ENCODE measurements around the gene BFSP2.
A peak's percentile ranks its signal among the peaks of the same experiment; 100 is the strongest.

The BFSP2 gene

GRCh38 chr3:133400006-133400515 is at the start of gene BFSP2:
BFSP2 (plus strand) TSS chr3:133400056; CDS start chr3:133400084, 28 bp downstream.
- no peak for DNase-seq

- no peak for DNase-seq
Measured at GRCh38 chr3:133354721-133355120, 45.1 kb upstream of the BFSP2 start.

GRCh38 chr3:133360476-133360875 is 39.4 kb upstream of the BFSP2 start:
- no peak for DNase-seq

GRCh38 chr3:133361011-133361410 is 38.8 kb upstream of the BFSP2 start:
- DNase-seq: no peak

GRCh38 chr3:133361435-133361834 is 38.4 kb upstream of the BFSP2 start:
- DNase-seq: no peak

- no peak for DNase-seq
Measured at GRCh38 chr3:133362539-133362938, 37.3 kb upstream of the BFSP2 start.

- no peak for DNase-seq
Measured at GRCh38 chr3:133364704-133365103, 35.2 kb upstream of the BFSP2 start.

GRCh38 chr3:133366921-133367320 is 32.9 kb upstream of the BFSP2 start:
- DNase-seq: no peak

GRCh38 chr3:133367403-133367802 is 32.5 kb upstream of the BFSP2 start:
- peak in 1 of 58 donors; percentile 26 for DNase-seq

- DNase-seq: no peak
Measured at GRCh38 chr3:133367956-133368355, 31.9 kb upstream of the BFSP2 start.

- DNase-seq: no peak
Measured at GRCh38 chr3:133368371-133369067, 31.3 kb upstream of the BFSP2 start.

- DNase-seq: no peak
Measured at GRCh38 chr3:133369068-133369440, 30.8 kb upstream of the BFSP2 start.

GRCh38 chr3:133371181-133371580 is 28.7 kb upstream of the BFSP2 start:
- no peak for DNase-seq

GRCh38 chr3:133371676-133372075 is 28.2 kb upstream of the BFSP2 start:
- DNase-seq: no peak

- DNase-seq: no peak
Measured at GRCh38 chr3:133374708-133375402, 25.0 kb upstream of the BFSP2 start.

- DNase-seq: no peak
Measured at GRCh38 chr3:133375403-133375745, 24.5 kb upstream of the BFSP2 start.

GRCh38 chr3:133376810-133377209 is 23.0 kb upstream of the BFSP2 start:
- no peak for DNase-seq

- peak in 6 of 58 donors; percentile 11 to 58 (median 28) for DNase-seq
Measured at GRCh38 chr3:133377396-133377795, 22.5 kb upstream of the BFSP2 start.

- no peak for DNase-seq
Measured at GRCh38 chr3:133379926-133380325, 19.9 kb upstream of the BFSP2 start.

GRCh38 chr3:133380481-133381225 is 19.2 kb upstream of the BFSP2 start:
- no peak for DNase-seq

GRCh38 chr3:133381346-133382109 is 18.3 kb upstream of the BFSP2 start:
- no peak for DNase-seq
